ENCODE measurements around the gene PCBD2. TPM values are rescaled to one million over a fixed set of nuclear protein-coding genes. Genes with fewer than 3 reads are reported as not detected.
A peak's percentile ranks its signal among the peaks of the same experiment; 100 is the strongest.

Gene PCBD2
- total RNA-seq, 1 donor from 2014 or later, result 13.8 TPM

DNA sequence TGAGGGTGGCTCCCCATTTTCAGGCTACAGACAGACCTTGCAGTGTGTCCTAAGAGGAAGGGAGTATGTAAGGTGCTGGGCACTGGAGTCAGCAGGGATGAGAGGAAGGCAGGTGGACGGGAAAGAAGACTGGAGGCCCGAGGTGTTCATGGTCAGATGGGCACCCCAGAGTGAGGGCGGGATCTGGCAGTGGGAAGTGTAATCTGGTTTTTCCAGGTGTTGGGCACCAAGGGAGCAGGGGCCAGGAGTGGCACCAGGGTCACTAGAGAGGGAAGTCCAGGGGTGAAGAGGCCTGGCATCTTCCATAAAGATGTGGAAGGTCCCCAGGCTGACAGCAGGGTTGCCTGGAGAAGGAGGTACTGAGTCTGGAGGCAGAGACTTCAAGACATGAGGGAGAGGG, 99.4 kb downstream of the PCBD2 start:
- no peak for DNase-seq (ENCODE audit: low spot score)

- DNase-seq (ENCODE audit: low spot score), result no peak
Measured at GRCh38 chr5:135005076-135005475, 100.1 kb downstream of the PCBD2 start.

DNA sequence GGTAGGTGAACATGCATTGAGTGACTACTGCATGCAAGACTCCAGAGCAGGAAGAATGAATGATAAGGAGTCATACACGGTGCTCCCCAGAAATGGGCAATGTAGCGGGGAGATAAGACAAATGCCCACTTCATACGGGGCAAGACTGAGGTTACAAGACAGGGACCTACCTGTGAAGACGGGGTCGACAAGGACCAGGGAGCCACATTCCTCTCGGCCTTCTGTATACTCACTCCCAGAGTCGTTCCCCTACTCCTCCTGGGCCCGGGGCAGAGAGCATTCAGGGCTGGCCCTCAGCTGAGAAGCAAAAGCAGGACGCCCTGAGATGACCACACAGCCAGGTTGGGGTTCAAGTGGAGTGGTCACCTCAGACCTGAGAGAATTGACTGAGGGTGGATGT, 102.4 kb downstream of the PCBD2 start:
- DNase-seq (ENCODE audit: low spot score), result no peak

- DNase-seq (ENCODE audit: low spot score), result no peak
Measured at GRCh38 chr5:135007749-135008363, 102.9 kb downstream of the PCBD2 start.

- DNase-seq (ENCODE audit: low spot score), result peak; percentile 38
Measured at GRCh38 chr5:135008556-135008955, 103.6 kb downstream of the PCBD2 start.

GRCh38 chr5:135008981-135009735, 104.2 kb downstream of the PCBD2 start:
- DNase-seq (ENCODE audit: low spot score), result no peak

GRCh38 chr5:135009736-135010501, 105.0 kb downstream of the PCBD2 start:
- peak; percentile 38 for DNase-seq (ENCODE audit: low spot score)

DNA sequence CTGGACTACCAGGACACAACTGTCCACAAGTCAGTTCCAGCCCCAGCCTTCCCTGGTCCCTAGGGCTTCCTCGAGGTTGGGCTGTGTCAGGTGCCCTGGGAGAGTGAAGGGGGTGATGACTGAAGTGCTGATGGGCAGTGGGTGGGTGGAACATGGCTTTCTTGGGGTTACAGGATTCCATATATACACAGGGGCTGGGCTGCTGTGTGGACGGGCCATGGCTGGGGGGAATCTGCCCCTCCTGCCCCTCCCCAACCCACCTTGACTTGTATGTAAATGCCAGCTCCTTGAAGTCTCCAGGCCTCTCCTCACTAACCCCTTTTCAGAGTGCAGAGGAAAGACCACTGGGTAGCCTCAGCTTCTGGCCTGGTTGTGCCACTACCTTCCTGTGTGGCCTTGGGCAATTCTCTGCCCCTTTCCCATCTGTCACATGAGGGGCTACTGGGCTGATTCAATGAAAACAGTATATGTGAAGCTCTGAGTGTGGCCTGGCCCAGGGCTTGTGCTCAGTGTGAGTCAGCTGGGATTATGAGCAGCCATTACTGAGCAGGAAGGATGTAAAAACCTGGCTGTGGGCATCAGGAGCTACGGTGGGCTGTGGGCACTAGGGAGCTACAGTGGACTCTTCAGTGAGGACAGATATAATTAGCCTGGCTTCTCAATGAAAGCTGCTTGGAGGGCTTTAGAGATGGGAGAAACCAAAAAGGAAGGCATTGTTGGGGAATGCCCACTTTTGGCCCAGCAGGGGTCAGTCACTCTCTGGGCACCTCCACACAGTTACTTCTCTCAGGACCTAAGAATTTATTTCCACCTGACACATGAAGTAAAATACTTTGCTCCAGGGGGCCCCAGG, 105.8 kb downstream of the PCBD2 start:
- DNase-seq (ENCODE audit: low spot score), result peak; percentile 25

- DNase-seq (ENCODE audit: low spot score), result peak; percentile 35
Measured at GRCh38 chr5:135011355-135012032, 106.6 kb downstream of the PCBD2 start.

DNA sequence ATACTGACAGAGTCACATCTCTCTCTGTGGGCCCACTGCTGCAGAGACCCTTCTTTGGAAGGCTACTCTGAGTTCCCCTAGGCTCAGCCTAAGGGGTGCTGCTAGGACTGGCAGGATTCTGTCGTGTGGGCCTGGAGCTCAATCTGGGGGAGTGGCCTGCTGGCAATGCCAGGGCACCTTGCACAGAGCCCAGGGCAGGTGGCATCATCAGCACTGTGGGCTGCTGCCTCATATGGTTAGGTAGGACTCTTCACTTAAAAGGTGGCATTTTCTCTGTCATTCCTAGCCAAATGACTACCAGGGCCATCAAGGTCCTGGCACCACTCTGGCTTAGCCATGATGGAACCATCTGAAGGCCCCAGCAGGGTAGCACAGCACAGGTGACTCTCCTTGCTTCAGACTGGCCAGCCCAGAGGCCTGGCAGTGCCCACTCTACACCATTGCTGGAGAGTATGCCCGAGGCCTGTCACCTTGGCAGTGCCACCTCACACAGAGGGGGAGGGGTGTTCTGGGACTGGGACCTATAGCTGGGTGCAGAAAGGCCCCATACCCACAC, 107.2 kb downstream of the PCBD2 start:
- DNase-seq (ENCODE audit: low spot score), result no peak

Other genes starting within 250 kb of the PCBD2 start
- 19.8 TPM for gene CAMLG, start 166.6 kb upstream of the PCBD2 start, total RNA-seq
- gene DDX46, start 146.4 kb upstream of the PCBD2 start, total RNA-seq, result 60.1 TPM
- gene C5orf24, start 59.2 kb upstream of the PCBD2 start, total RNA-seq, result 33.7 TPM
- gene TXNDC15, start 30.8 kb upstream of the PCBD2 start, total RNA-seq, result 44.2 TPM
- 0.99 TPM for gene CATSPER3, start 62.8 kb downstream of the PCBD2 start, total RNA-seq
- 20.6 TPM for gene PITX1, start 129.1 kb downstream of the PCBD2 start, total RNA-seq

Data from ureter (tissue), 1 donor.